Stimulated activated CD4-positive, alpha-beta T cell treated with anti-CD3 and anti-CD28 coated beads, Interleukin-4, amount 100 ng/mL, for 4 hours (primary cell): Measurements from ENCODE around the gene RPS16.

Experiments used
- DNase-seq, 2 experiments: peaks; one replicate each; pipeline ENCODE4 v3.0.0-alpha.2; 2020

The RPS16 gene

DNA sequence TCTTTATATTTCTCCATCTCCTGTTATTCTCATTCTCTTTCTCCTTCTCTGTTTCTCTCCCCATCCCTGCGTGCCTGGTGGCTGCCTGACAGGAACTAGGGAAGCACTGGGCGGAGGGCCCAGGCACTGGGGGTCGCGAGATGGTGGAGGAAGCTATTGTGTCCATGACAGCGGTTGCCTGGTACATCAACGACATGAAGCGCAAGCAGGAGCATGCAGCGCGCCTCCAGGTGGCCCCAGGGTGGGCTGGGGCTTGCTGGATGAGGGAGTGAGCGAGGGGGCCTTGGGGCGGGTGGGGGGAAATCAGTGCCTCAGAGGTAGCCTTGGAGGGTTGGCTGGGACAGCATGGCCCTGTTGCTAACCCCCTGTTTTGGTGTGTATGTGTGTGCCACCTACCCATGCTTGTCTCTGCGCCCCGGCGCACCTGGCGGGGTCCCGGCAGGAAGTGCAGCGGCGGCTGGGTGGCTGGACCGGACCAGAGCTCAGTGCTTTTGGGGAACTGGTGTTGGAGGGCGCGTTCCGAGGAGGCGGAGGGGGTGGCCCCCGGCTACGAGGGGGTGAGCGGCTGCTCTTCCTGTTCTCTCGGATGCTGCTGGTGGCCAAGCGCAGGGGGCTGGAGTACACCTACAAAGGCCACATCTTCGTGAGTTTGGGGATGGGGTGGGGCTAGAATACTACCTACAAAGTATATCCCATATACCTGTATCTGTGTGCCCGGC lies 18.1 kb downstream of the RPS16 start:
- DNase-seq = no peak

DNA sequence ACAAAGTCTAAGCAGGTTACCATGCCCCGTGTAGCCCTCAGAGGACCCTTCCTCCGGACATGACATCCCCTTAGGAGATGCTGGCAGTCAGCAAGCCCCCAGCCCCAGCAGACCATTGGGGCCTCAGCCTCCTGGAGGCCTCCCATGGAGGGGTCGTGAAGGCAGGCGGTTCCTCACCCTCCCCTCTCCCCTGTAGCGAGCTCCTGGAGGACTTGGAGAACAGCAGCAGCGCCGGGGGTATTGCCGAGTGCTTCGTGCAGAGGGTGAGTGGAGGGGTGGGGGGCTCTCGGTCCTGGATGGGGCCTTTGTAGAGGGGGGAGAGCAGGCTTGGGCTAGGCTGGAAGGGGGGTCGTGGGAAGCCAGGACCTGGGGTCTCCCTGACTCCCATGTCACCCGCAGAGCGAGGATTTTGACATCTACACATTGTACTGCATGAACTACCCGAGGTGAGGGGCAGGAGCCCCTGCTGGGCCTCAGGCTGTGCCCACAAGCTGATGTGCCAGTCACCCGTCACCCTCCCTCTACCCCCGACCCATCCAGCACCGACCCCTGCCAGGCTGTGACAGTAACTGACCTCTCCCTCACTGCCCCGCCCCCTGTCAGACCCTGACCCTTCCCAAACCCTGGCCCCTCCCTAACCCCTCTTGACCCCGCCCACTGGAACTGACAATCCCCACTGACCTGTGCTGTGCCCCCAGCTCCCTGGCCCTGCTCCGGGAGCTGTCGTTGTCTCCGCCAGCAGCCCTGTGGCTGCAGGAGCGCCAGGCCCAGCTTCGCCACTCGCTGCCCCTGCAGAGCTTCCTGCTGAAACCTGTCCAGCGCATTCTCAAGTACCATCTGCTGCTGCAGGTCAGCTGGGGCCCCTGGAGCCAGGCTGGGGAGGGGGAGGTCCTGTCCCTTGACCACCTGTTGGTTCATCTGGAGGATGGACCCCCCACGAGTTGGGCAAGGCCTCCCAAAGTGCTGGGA lies 19.3 kb downstream of the RPS16 start:
- DNase-seq = no peak

DNA sequence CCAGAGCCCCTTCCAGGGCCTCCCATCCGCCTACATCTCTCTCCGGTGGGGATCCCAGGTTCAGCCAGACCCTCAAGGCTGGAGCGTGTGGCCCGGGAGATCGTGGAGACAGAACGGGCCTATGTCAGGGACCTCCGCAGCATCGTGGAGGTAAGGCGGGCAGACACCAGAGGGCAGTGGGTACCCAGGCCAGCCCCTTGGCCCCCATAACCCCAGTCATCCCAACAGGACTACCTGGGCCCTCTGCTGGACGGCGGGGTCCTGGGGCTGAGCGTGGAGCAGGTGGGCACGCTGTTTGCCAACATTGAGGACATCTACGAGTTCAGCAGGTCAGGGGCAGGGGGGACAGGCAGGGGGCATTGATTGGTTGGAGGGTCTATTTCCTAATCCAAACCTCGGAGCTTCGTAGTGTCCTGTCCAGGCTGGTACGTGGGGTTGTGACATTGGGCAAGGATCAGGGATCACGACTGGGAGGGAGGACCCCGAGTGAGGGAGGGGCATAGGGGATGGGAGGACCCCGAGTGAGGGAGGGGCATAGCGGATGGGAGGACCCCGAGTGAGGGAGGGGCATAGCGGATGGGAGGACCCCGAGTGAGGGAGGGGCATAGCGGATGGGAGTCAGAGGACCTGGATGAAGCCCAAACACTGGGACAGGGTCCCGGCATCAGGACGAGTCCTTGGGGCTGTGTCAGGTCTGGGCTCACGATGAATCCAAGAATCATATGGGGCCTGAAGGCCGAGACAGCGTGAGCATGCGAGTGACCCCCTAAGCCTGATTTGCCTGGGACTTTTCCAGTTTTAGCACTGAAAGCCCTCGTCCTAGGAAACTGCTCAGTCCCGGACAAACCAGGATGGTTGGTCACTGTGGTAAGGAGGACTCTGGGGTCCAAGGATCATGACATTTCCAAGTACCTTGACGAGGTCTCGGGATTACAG lies 20.4 kb downstream of the RPS16 start:
- DNase-seq = no peak

DNA sequence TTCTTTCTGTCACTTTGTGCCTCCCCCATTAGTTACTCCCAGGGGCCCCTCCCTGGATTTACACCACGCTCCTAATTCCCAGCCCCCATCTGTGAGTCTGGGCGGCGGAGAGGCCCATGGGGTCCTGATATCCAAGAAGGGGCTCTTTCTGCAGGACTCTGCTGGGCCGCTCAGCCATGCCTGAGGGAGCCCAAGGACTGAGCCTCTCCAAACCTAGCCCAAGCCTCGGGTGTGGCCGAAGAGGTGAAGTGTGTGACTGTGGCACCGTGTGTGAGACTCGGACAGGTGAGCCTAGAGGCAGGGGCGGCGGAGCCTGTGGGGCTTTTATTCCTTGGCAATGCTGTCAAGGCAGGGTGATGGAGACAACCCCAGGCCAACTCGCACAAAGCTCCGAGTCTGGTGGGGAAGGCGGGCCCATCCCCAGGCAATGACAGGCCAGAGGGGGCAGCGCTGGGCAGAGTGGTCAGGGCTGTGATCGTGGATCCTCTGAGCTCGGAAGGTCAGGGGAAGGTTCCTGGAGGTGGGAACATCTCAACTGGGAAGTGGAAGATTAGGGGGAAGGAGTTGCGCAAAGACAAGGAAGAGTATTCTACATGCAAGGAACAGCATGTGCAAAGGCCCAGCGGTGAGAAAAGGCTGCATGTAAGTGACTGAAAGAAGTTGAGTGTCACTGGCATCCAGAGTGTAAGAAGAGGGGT lies 21.7 kb downstream of the RPS16 start:
- DNase-seq = no peak

DNA sequence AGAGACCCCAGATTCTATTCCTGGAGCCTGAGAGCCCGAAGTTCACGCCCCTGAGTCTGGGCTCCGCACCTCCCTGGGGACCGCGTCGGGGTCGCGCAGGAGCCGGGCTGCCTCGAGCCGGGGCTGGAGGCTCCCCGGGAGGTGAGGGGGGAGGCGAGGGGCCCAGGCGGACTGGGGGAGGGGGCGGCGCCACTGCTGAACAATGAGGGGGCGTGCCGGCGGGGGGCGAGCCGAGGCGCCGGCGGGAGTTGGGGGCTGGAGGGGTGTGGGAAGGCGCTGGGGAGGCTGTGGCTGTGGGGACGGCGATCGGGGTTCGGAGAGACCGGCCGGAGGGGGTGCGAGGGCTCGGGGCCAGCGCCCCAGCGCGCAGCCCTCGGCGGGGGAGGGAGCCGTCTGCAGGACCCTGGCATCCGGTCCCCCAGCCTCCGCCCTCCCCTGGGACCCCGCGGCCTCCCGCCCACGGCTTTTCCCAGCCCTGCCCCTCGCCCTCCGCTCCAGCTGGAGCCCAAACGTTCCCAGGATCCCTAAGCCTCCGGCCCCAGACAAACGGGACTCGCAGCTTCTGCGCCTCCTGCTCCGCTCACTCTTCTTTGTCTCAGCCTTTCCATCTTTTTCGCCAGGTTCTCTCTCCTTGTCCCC lies 22.4 kb downstream of the RPS16 start:
- peak; percentile 20 to 33 for DNase-seq

DNA sequence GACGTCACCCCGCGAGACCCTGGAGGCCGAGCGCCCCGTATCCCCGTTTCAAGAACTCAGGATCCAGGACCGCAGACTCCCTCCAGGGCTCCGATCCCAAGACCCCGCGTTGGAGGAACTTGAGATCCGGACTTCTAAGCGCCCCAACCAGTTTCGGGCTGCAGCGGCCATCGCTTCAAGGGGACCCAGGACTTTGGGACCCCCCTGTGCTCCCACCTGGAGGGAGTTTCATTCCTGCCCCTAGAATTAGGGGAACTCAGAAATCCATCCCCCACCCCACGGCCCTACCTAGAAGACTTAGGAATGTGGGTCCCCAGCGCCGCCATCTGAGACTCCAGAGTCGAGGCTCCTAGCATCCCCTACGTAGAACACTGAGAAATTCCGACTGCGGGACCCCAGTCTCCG lies 22.9 kb downstream of the RPS16 start:
- DNase-seq = no peak

DNA sequence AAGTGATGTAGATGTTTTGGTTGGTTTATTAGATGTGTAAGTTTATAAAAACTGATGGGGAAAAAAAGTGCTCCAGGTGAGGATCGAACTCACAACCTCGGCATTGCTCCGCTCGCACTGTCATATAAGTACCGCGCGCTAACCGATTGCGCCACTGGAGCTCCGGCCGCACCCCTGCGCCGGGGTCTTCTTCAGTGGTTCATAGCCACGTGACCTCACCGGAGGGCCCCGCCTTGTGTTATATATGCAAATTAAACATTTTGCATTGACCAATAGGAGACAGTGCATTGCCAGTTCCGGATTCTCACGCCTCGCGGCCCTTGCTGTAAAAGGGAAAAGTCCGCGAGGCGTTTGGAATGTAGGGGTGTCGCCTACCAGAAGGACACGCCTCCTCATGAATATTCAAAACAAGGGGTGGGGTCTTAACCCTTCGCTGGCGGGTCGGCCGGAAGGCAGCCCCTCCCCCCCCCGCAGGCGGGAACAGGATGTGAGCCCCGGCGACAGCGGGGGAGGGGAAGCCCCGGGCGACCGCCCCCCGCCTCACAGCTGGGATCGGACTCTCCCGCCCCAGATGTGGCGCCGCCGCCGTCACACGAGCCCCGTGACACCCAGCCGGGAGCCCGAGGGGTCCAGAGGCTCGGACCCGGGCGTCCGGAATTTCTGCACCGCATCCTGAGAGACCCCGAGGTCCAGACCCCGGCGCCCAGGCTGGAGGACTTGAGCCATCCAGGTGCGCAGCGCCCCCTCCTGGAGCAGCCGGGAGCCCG lies 23.5 kb downstream of the RPS16 start, which contains the start of gene PLEKHG2:
Gene PLEKHG2 (plus strand): TSS at position 570 of the 767 bp plus-strand sequence. CDS start 1,418 bp downstream, outside the sequence.
- peak; percentile 95 to 97 for DNase-seq

DNA sequence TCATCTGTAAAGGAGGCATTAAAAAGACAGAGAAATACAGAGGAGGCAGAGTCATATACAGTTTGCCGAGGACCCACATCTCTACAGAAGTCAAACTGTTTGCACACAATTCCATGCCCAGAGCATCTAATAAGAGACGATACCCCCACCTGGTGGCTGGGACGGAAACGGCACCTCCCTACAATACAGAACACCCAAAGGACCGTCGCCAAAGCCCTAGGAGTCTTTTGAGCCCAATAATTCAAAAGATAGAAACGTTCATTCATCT lies 24.0 kb downstream of the RPS16 start:
- DNase-seq = peak; percentile 84 to 88

DNA sequence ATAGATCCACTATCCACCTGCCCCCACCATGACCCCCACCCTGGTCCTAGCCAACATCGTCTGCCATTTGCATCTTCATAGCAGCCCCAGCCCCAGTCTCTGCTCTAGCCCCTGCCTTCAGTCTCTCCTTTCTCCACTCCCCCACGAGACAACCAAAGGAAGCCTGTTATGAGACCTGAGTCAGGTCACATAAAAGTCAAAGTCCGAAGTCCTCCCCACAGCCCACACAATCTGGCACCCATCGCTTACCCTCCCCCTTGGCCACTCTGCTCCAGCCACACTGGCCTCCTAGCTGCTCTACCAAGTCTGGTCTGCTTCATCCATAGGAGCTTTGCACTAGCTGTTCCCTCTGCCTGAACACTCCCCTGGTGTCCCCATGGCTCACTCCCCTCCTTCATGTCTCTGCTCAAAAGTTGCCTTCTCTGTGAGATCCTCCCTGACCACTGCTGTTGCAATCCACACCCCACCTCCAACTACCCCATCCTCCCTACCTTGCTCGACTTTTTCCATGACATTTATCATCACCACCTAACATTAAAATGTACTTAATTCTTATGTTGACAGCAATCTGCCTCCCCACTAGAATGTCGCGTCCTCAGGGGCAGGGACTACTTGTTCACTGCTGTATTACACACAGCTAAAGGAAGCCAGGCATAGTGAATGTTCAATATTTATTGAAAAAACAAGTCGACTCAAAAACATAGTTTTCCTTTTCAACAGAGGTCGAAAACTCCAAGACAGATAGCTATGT lies 24.5 kb downstream of the RPS16 start:
- no peak for DNase-seq

DNA sequence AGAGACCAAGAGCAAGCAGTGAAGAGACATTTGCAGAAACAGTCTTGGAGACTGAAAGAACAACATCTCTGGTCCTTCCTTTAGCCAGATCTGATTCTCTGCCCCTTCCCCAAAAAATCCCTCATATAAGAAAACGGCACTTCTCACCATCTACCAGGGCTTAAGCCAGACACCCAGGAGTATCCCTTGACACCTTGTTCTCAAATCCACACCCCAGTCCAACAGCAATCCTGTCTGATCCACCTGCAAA lies 25.0 kb downstream of the RPS16 start:
- DNase-seq = no peak

DNA sequence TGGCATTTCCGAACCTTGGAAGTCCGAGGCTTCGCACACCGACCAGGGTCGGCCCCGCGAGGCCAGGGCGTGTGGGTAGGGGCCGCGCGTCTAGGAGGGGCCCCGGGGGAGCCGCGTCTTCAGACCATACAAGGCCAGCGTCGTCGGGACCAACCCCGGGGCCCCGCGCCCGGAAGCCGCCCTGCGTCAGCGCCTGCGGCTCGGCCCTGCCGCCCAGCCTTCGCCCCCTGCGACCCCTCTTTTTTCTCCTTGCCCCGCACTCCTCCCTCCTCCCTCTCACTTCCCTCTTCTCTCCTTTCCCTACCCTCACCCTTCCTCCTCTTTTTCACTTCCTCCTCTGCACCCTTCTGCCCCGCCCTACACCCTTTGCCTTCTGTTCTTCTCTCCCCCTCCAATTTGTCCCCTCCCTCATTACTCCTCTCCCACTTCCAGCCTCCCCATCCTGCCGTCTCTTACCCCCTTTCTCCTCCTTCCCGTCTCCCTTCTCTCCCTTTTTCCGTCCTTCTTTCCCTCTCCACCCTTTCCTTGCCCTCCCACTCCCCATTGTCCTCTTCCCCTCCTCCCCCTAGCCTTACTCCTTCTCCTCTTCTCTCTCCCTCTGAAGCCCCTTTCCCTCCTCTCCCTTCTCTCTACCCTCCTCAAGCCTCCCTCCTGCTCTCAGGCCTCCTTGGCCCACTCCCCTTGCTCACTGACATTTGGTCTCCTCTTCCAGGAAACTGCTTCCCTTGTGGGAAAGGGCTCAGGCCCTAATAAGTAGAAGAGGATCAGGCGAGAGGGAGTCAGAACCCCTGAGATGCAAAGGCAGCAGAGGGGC lies 25.5 kb downstream of the RPS16 start:
- DNase-seq = peak; percentile 50 to 60

DNA sequence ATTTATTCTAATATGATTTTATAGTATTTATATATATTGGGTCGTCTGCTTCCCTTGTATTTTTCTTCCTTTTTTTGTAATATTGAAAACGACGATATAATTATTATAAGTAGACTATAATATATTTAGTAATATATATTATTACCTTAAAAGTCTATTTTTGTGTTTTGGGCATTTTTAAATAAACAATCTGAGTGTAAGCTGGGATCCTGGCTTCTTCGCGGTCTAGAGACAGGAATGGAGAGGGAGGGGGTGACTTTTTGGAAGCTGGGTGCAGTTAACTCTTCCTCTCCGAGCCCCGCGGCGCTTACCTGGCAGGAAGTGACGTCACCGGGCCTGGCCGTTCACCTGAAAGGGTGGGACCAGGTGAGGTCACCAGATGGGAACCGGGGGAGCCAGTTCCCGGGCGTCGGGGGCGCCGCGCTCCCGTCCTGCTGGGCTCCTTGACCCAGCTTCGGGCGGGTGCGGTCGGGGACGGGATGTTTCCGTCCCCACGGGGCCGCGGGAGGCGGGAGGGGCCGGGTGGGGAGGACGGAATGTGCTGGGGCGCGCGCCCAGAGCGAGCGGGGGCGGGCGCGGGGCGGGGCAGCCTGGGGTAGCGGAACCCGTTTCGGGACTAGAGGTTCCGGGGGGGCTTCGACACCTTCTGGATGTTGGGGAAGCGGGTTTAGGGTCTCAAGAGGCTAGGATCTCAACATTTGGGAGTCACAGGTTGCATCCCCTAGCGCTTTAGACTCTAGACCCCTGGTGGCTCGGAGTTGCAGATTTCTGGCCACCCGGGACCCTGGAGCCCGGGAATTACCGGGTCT lies 26.3 kb downstream of the RPS16 start:
- peak; percentile 75 to 84 for DNase-seq

DNA sequence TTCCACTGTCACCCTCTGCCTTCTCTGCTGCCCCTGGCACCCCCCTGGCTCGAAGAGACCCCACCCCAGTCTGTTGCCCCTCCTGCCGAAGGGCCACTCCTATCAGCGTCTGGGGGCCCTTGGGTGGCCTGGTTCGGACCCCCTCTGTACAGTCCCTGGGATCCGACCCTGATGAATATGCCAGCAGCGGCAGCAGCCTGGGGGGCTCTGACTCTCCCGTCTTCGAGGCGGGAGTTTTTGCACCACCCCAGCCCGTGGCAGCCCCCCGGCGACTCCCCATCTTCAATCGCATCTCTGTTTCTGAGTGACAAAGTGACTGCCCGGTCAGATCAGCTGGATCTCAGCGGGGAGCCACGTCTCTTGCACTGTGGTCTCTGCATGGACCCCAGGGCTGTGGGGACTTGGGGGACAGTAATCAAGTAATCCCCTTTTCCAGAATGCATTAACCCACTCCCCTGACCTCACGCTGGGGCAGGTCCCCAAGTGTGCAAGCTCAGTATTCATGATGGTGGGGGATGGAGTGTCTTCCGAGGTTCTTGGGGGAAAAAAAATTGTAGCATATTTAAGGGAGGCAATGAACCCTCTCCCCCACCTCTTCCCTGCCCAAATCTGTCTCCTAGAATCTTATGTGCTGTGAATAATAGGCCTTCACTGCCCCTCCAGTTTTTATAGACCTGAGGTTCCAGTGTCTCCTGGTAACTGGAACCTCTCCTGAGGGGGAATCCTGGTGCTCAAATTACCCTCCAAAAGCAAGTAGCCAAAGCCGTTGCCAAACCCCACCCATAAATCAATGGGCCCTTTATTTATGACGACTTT lies 27.1 kb downstream of the RPS16 start:
- peak; percentile 7 to 13 for DNase-seq

DNA sequence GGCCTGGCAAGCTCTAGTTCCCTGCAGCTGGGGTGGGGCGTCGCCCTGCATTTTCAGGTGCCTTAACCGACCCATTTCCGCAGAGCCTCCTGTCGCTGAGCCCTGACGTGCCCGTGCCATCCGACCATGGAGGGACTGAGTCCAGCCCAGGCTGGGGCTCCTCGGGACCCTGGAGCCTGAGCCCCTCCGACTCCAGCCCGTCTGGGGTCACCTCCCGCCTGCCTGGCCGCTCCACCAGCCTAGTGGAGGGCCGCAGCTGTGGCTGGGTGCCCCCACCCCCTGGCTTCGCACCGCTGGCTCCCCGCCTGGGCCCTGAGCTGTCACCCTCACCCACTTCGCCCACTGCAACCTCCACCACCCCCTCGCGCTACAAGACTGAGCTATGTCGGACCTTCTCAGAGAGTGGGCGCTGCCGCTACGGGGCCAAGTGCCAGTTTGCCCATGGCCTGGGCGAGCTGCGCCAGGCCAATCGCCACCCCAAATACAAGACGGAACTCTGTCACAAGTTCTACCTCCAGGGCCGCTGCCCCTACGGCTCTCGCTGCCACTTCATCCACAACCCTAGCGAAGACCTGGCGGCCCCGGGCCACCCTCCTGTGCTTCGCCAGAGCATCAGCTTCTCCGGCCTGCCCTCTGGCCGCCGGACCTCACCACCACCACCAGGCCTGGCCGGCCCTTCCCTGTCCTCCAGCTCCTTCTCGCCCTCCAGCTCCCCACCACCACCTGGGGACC lies 27.9 kb downstream of the RPS16 start:
- DNase-seq = peak; percentile 44 to 54

DNA sequence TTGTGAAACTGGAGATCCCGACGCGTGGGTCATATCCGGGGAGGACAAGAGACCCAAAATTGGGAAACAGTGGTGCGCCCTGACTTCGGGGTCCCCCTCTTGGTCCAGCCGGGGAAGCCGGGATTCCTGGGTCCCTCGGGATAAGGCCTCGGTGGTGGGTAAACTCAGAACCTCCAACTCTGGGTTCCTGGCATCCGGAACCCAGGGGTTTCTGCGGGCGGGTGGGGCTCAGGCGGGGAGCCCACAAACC lies 28.4 kb downstream of the RPS16 start:
- DNase-seq = no peak

DNA sequence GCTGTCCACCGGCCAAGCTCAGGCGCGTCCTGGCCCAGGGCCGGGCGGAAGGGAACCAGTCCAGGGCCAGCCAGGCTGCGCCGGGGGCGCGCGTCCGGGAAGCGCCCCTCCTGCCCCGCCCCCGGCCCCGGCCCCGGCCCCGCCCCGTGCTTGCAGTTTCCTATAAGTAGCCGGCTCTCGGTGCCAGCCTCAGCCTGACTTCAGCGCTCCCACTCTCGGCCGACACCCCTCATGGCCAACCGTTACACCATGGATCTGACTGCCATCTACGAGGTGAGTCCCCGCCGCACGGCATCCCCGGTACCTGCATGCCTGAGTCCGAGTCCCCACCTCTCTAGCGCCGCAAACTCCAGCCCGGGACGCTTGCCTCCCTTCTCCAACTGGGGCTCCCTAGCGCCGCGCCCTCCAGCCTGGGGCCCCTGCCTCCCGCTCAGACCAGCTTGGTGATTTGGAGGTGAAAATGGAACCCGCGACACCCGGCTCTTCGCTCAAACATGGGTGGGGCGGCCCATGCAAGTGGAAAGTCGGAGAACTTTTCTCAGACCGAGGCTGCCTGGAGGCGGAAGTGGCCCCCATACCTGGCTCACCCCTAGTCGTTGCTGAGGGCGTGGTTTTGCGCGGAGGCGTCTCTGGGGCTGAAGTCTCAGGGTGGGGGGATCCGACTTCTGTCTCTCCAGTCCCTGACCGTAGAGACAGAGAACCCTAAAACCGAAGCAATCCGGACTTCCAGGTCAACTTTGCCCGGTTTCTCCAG lies 28.9 kb downstream of the RPS16 start, which contains the start of gene ZFP36:
Gene ZFP36 (plus strand): TSS at position 192 of the 754 bp plus-strand sequence. CDS start 58 bp downstream, at position 250.
- DNase-seq = peak; percentile 82 to 89
